Body of pancreas (tissue), 4 donors: ENCODE results near the gene WDR44. TPM values are rescaled to one million over a fixed set of nuclear protein-coding genes. Genes with fewer than 3 reads are reported as not detected.
"Not testable (repeated sequence)": the region's sequence is repeated elsewhere in the genome, so short reads cannot be mapped to it uniquely, and the experiment has no call there.

Source experiments
- ATAC-seq: fragments of 150-250 bp; one replicate; pipeline ENCODE4 v1.9.1; 2016
- DNase-seq, 4 donors: peaks; one replicate each; pipeline ENCODE4 v3.0.0-alpha.2; 2019
- H3K27ac ChIP-seq, 4 donors: fragments of 200-600 bp; sonication (generic); 1 replicate in 3 of 4; 2 replicates in 1 of 4; pipeline versions ENCODE4 v1.5.1 to v1.6.1; 2016 to 2019; ENCODE audit warnings: mild to moderate bottlenecking in 1 of 4, mixed read lengths in 1 of 4, moderate library complexity in 1 of 4
- H3K27me3 ChIP-seq, 2 donors: fragments of 200-600 bp; sonication (generic); one replicate each; pipeline ENCODE4 v1.6.0; 2016; ENCODE audit warnings: mild to moderate bottlenecking in 1 of 2
- H3K36me3 ChIP-seq, 2 donors: fragments of 200-600 bp; sonication (generic); replicated peaks in 1 of 2; 2 replicates each; pipeline ENCODE4 v1.5.1; 2016; ENCODE audit warnings: low read depth in 2 of 2; ENCODE audit not compliant: insufficient read depth in 1 of 2
- H3K4me1 ChIP-seq: fragments of 200-600 bp; sonication (generic); one replicate; pipeline ENCODE4 v1.6.0; 2016
- H3K4me3 ChIP-seq, 2 donors: fragments of 200-600 bp; sonication (generic); 1 replicate in 1 of 2; 2 replicates in 1 of 2; pipeline ENCODE4 v1.5.1; 2016 to 2019
- H3K9me3 ChIP-seq, 3 donors: fragments of 200-600 bp; sonication (generic); 1 replicate in 2 of 3; 2 replicates in 1 of 3; pipeline ENCODE4 v1.5.1; 2016
- POLR2A ChIP-seq, 3 donors: fragments of 450-650 bp; IDR thresholded peaks; one replicate each; pipeline ENCODE4 v1.6.1; 2016; ENCODE audit warnings: antibody characterized with exemption in 3 of 3, mild to moderate bottlenecking in 2 of 3
- WGBS, 2 donors: methylation state at CpG; one replicate each; pipeline ENCODE4 v1.1.5; 2017; 5-methylcytosine and 5-hydroxymethylcytosine counted together
- intact Hi-C: fragments of 100-400 bp; cut with DNase I; formaldehyde crosslinking; loops from one replicate; pipeline ENCODE4 v1.15.1; 2023
- total RNA-seq, 2 donors: library from RNA; depleted of rRNA; stranded (reverse); fragments of >200 nt; gene quantifications; one replicate each; pipeline ENCODE4 v1.1.0, GENCODE V29; 2016
- TF ChIP-seq, protein P1 (sequence below), 7 experiments: fragments of 450-650 bp in 4 of 7; fragments of 200-600 bp in 3 of 7; sonication (generic) in 3 of 7; IDR thresholded peaks; one replicate each; pipeline ENCODE4 v1.5.1; 2016 to 2019; ENCODE audit warnings: antibody characterized with exemption in 7 of 7

WDR44 gene
- total RNA-seq, 2 donors from 2014 or later = 9.9 to 10.1 TPM

DNA sequence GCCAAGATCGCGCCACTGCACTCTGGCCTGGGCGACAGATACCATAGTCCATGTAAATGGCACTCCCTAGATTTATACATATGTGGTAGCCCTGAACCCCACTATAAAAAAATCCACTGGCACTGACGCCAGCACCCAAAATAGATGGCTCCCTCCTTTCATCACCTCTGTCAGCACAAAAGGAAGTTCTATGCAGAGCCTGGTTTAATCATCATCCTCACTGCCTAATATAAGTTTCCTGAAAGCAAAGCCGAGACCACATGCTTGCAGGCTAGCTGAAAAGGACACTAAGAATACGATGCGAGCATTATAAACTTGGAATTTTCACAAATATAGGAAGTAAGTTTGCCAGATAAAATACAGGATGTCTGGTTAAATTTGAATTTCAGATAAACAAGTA lies 122.2 kb downstream of the WDR44 start:
- Histone ChIP-seq H3K36me3 (no peaks in the 10 kb centered on the region), H3K9me3 (no peaks in the 10 kb centered on the region), H3K4me3 (no peak overlapping the region), H3K4me1 (no peaks in the 10 kb centered on the region), H3K27me3 (no peaks in the 10 kb centered on the region), H3K27ac (no peak overlapping the region)
- TF ChIP-seq POLR2A (IDR thresholded peaks at IDR 0.05) = no peak
- TF ChIP-seq, protein P1, sequence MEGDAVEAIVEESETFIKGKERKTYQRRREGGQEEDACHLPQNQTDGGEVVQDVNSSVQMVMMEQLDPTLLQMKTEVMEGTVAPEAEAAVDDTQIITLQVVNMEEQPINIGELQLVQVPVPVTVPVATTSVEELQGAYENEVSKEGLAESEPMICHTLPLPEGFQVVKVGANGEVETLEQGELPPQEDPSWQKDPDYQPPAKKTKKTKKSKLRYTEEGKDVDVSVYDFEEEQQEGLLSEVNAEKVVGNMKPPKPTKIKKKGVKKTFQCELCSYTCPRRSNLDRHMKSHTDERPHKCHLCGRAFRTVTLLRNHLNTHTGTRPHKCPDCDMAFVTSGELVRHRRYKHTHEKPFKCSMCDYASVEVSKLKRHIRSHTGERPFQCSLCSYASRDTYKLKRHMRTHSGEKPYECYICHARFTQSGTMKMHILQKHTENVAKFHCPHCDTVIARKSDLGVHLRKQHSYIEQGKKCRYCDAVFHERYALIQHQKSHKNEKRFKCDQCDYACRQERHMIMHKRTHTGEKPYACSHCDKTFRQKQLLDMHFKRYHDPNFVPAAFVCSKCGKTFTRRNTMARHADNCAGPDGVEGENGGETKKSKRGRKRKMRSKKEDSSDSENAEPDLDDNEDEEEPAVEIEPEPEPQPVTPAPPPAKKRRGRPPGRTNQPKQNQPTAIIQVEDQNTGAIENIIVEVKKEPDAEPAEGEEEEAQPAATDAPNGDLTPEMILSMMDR (IDR thresholded peaks at IDR 0.05) = no peak
- ATAC-seq (no peak), DNase-seq (no peak)
- intact Hi-C loops = no loop called here
- WGBS, 2 donors = 63 to 69% methylated on average over 4 to 7 of the region's 7 CpGs

DNA sequence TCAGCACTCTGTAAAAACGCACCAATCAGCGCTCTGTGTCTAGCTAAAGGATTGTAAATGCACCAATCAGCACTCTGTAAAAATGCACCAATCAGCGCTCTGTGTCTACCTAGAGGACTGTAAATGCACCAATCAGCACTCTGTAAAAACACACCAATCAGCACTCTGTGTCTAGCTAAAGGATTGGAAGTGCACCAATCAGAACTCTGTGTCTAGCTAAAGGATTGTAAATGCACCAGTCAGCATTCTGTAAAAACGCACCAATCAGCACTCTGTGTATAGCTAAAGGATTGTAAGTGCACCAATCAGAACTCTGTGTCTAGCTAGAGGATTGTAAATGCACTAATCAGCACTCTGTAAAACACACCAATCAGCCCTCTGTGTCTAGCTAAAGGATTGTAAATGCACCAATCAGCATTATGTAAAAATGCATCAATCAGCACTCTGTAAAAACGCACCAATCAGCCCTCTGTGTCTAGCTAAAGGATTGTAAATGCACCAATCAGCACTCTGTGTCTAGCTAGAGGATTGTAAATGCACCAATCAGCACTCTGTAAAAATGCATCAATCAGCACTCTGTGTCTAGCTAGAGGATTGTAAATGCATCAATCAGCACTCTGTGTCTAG lies 124.9 kb downstream of the WDR44 start:
- H3K4me1 ChIP-seq, intact Hi-C loops, H3K27ac ChIP-seq, H3K4me3 ChIP-seq, H3K36me3 ChIP-seq, H3K27me3 ChIP-seq, DNase-seq, H3K9me3 ChIP-seq, ATAC-seq: not testable (repeated sequence)
- WGBS, 2 donors = 75 to 85% methylated on average over 4 to 5 of the region's 5 CpGs

DNA sequence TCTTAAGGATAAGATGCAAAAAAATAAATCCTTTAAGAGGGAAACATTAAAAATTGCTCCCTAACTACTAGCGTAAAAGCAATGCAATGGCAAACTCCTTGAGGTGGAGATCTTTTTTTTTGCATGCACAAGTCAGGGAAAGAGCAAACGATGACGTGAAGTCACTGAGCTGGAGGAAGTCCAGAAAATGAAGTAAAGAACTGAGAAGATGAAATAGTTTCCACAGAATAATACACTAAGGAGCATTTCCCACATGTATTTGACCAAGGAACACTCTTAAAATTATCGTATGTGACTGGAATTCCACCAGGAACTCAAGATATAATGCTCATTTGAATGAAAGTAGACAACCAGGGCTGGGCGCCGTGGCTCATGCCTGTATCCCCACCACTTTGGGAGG lies 128.7 kb downstream of the WDR44 start:
- Histone ChIP-seq H3K4me1 (no peaks in the 10 kb centered on the region), H3K9me3 (no peaks in the 10 kb centered on the region), H3K27me3 (no peaks in the 10 kb centered on the region), H3K27ac (no peak overlapping the region), H3K4me3 (no peak overlapping the region), H3K36me3 (no peaks in the 10 kb centered on the region)
- TF ChIP-seq, protein P1 (IDR thresholded peaks at IDR 0.05) = no peak
- TF ChIP-seq POLR2A (IDR thresholded peaks at IDR 0.05) = no peak
- DNase-seq (no peak), ATAC-seq (no peak)
- 33 to 57% methylated on average over 4 to 6 of the region's 6 CpGs for WGBS, 2 donors
- intact Hi-C loops = no loop called here

DNA sequence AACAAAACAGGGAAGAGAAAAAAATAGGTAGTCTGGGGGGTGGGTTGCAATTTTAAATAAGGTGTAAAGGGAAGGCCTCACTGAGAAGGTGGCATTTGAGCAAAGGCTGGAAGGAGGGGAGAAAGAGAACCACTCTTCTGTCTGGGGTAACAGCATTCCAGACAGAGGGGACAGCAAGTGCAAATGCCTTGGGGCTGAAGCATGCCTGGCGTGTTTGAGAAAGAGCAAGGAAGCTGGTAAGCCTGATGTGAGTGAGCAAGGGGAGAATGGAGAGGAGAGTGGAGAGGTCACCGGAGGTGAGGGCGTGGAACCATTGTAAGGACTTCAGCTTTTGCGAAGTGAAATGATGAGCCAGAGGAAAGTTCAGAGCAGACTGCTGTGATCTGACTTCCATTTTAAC lies 130.0 kb downstream of the WDR44 start:
- no peaks in the 10 kb centered on the region for H3K4me1 ChIP-seq
- 78 to 80% methylated on average over 3 to 4 of the region's 4 CpGs for WGBS, 2 donors
- no peaks in the 10 kb centered on the region for H3K27me3 ChIP-seq
- intact Hi-C loops = no loop called here
- H3K4me3 ChIP-seq = no peak overlapping the region
- TF ChIP-seq, protein P1 (IDR thresholded peaks at IDR 0.05) = no peak
- no peak for TF ChIP-seq POLR2A (IDR thresholded peaks at IDR 0.05)
- H3K9me3 ChIP-seq = no peaks in the 10 kb centered on the region
- no peak for DNase-seq
- no peak for ATAC-seq
- no peaks in the 10 kb centered on the region for H3K36me3 ChIP-seq
- H3K27ac ChIP-seq = no peak overlapping the region

DNA sequence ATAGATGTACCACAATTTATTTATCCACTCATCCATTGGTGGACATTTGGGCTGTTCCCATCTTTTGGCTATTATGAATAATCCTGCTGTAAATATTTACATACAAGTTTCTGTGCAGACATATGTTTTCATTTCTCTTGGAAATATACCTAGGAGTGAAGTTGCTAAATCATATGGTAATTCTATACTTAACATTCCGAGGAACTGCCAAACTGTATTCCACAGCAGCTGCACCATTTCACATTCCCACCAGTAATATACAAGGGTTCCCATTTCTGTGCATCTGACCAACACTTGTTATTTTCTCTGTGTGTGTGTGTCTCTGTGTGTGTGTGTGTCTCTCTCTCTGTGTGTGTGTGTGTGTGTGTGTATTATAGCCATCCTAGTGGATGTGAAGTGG lies 134.3 kb downstream of the WDR44 start:
- Histone ChIP-seq H3K4me1 (no peaks in the 10 kb centered on the region), H3K4me3 (no peak overlapping the region), H3K9me3 (no peaks in the 10 kb centered on the region), H3K27ac (no peak overlapping the region), H3K27me3 (no peaks in the 10 kb centered on the region), H3K36me3 (no peaks in the 10 kb centered on the region)
- intact Hi-C loops = no loop called here
- DNase-seq = no peak
- ATAC-seq = no peak
- 83 to 100% methylated on average over 1 of the region's 1 CpG for whole genome bisulfite sequencing, 2 donors
- TF ChIP-seq, protein P1 (IDR thresholded peaks at IDR 0.05) = no peak
- no peak for TF ChIP-seq POLR2A (IDR thresholded peaks at IDR 0.05)

DNA sequence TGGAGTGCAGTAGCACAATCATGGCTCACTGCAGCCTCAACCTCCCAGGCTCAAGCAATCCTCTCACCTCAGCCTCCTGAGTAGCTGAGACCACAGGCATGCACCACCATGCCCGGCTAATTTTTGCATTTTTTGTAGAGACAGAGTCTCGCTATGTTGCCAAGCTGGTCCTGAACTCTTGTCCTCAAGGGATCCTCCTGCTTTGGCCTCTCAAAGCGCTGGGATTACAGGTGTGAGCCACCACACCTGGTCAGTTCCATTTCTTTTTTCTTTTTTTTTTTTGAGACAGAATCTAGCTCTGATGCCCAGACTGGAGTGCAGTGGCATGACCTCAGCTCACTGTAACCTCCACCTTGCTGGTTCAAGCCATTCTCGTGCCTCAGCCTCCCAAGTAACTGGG lies 136.5 kb downstream of the WDR44 start:
- not testable (repeated sequence) for ATAC-seq

More for the DNA sequence above, 136.5 kb downstream of the WDR44 start:
- H3K9me3 ChIP-seq, H3K27ac ChIP-seq, DNase-seq, H3K36me3 ChIP-seq, H3K4me1 ChIP-seq, H3K4me3 ChIP-seq, intact Hi-C loops, H3K27me3 ChIP-seq: not testable (repeated sequence)
- 90 to 98% methylated on average over 3 to 4 of the region's 4 CpGs for WGBS, 2 donors
